Uterus (tissue), 4 donors: Measurements from ENCODE around the gene LMBRD2. TPM values are rescaled to one million over a fixed set of nuclear protein-coding genes. Genes with fewer than 3 reads are reported as not detected.

Experiments
- DNase-seq, 2 donors: peaks; one replicate each; pipeline ENCODE4 v3.0.0-alpha.2; 2019 to 2020
- H3K27ac ChIP-seq, 2 donors: fragments of 200-600 bp; sonication (generic); 1 replicate in 1 of 2; 2 replicates in 1 of 2; pipeline ENCODE4 v1.5.1; 2016 to 2018
- H3K27me3 ChIP-seq, 2 donors: fragments of 200-600 bp; sonication (generic); one replicate each; pipeline ENCODE4 v1.5.1; 2018 to 2019; ENCODE audit warnings: control low read depth in 1 of 2
- H3K36me3 ChIP-seq, 2 donors: fragments of 200-600 bp; sonication (generic); one replicate each; pipeline ENCODE4 v1.5.1; 2019; ENCODE audit warnings: control low read depth in 1 of 2
- H3K4me1 ChIP-seq, 2 donors: fragments of 200-600 bp; sonication (generic); one replicate each; pipeline ENCODE4 v1.5.1; 2018 to 2019; ENCODE audit warnings: control low read depth in 1 of 2
- H3K4me3 ChIP-seq, 2 donors: fragments of 200-600 bp; sonication (generic); 1 replicate in 1 of 2; 2 replicates in 1 of 2; pipeline ENCODE4 v1.5.1; 2018 to 2019; ENCODE audit warnings: mild to moderate bottlenecking in 1 of 2
- H3K9me3 ChIP-seq, 2 donors: fragments of 200-600 bp; sonication (generic); one replicate each; pipeline ENCODE4 v1.5.1; 2019; ENCODE audit warnings: control low read depth in 1 of 2
- CTCF ChIP-seq, 4 experiments: fragments of 200-600 bp in 2 of 4; fragments of 450-650 bp in 2 of 4; sonication (generic) in 2 of 4; IDR thresholded peaks; one replicate each; pipeline ENCODE4 v1.5.1; 2016 to 2019; ENCODE audit warnings: antibody characterized with exemption in 4 of 4, mild to moderate bottlenecking in 2 of 4, moderate library complexity in 1 of 4
- POLR2A ChIP-seq, 2 donors: fragments of 450-650 bp; IDR thresholded peaks; one replicate each; pipeline ENCODE4 v1.6.1; 2016; ENCODE audit warnings: antibody characterized with exemption in 2 of 2, mild to moderate bottlenecking in 1 of 2, moderate library complexity in 1 of 2
- intact Hi-C: fragments of 100-400 bp; cut with DNase I; formaldehyde crosslinking; loops from one replicate; pipeline ENCODE4 v1.15.1; 2023; ENCODE audit warnings: low total_unique reads
- total RNA-seq, 4 donors: library from RNA; depleted of rRNA in 3 of 4; stranded (reverse); fragments of >200 nt in 3 of 4; gene quantifications; one replicate each; pipeline versions ENCODE4 v1.1.0 to v1.2.4, GENCODE V29; 2014 to 2023
- donor health status: DM: yes; HTN: yes; CAD: no.

LMBRD2 gene
- total RNA-seq, 4 donors from 2014 or later, result 2.3 to 17.9 (median 8.0) TPM

GRCh38 chr5:36089989-36090388 is 61.7 kb downstream of the LMBRD2 start:
- H3K9me3 ChIP-seq, result no peaks in the 10 kb centered on the region
- H3K4me3 ChIP-seq, result no peak overlapping the region
- no peak for TF ChIP-seq POLR2A (IDR thresholded peaks at IDR 0.05)
- no peak for TF ChIP-seq CTCF (IDR thresholded peaks at IDR 0.05)
- intact Hi-C loops, result no loop called here
- no peaks in the 10 kb centered on the region for H3K4me1 ChIP-seq
- H3K36me3 ChIP-seq, result no peaks in the 10 kb centered on the region
- DNase-seq, result no peak
- H3K27ac ChIP-seq, result no peak overlapping the region
- H3K27me3 ChIP-seq, result no peaks in the 10 kb centered on the region

- DNase-seq, result no peak
- no peaks in the 10 kb centered on the region for H3K27me3 ChIP-seq
- intact Hi-C loops, result no loop called here
- H3K9me3 ChIP-seq, result no peaks in the 10 kb centered on the region
- no peaks in the 10 kb centered on the region for H3K4me1 ChIP-seq
- H3K4me3 ChIP-seq, result no peak overlapping the region
- no peak overlapping the region for H3K27ac ChIP-seq
- TF ChIP-seq CTCF (IDR thresholded peaks at IDR 0.05), result peak in 3 of 4 experiments; percentile 11 to 36 (median 23)
- no peak for TF ChIP-seq POLR2A (IDR thresholded peaks at IDR 0.05)
- no peaks in the 10 kb centered on the region for H3K36me3 ChIP-seq
Observed at GRCh38 chr5:36079200-36079781, 72.4 kb downstream of the LMBRD2 start.

- intact Hi-C loops, result no loop called here
- no peak for TF ChIP-seq CTCF (IDR thresholded peaks at IDR 0.05)
- no peak for TF ChIP-seq POLR2A (IDR thresholded peaks at IDR 0.05)
Observed at GRCh38 chr5:36078430-36078829, 73.3 kb downstream of the LMBRD2 start.

GRCh38 chr5:36073595-36074216 is 78.0 kb downstream of the LMBRD2 start:
- no peak overlapping the region for H3K27ac ChIP-seq
- DNase-seq, result no peak
- H3K9me3 ChIP-seq, result no peaks in the 10 kb centered on the region
- H3K36me3 ChIP-seq, result no peaks in the 10 kb centered on the region
- H3K4me1 ChIP-seq, result no peaks in the 10 kb centered on the region
- no peaks in the 10 kb centered on the region for H3K27me3 ChIP-seq
- TF ChIP-seq POLR2A (IDR thresholded peaks at IDR 0.05), result no peak
- no peak for TF ChIP-seq CTCF (IDR thresholded peaks at IDR 0.05)
- H3K4me3 ChIP-seq, result no peak overlapping the region
- intact Hi-C loops, result no loop called here

More at GRCh38 chr5:36078430-36078829, 73.3 kb downstream of the LMBRD2 start:
- no peaks in the 10 kb centered on the region for H3K4me1 ChIP-seq
- no peak overlapping the region for H3K4me3 ChIP-seq
- no peak for DNase-seq
- H3K9me3 ChIP-seq, result no peaks in the 10 kb centered on the region
- H3K27ac ChIP-seq, result no peak overlapping the region
- no peaks in the 10 kb centered on the region for H3K36me3 ChIP-seq
- no peaks in the 10 kb centered on the region for H3K27me3 ChIP-seq

- Histone ChIP-seq H3K4me3 (no peak overlapping the region), H3K9me3 (no peaks in the 10 kb centered on the region), H3K4me1 (no peaks in the 10 kb centered on the region), H3K27me3 (no peaks in the 10 kb centered on the region), H3K27ac (no peak overlapping the region), H3K36me3 (no peaks in the 10 kb centered on the region)
- intact Hi-C loops, result no loop called here
- TF ChIP-seq POLR2A (IDR thresholded peaks at IDR 0.05), result no peak
- TF ChIP-seq CTCF (IDR thresholded peaks at IDR 0.05), result no peak
- DNase-seq, result no peak
Observed at GRCh38 chr5:36070687-36071571, 80.8 kb downstream of the LMBRD2 start.
